ENCODE measurements around the gene PLLP.
A peak's percentile ranks its signal among the peaks of the same experiment; 100 is the strongest.

The PLLP gene

GRCh38 chr16:57256601-57257395 is 27.7 kb downstream of the PLLP start:
- DNase-seq (ENCODE audit: low spot score) = no peak

GRCh38 chr16:57255686-57256415 is 28.6 kb downstream of the PLLP start:
- no peak for DNase-seq (ENCODE audit: low spot score)

GRCh38 chr16:57253466-57253865 is 31.0 kb downstream of the PLLP start:
- no peak for DNase-seq (ENCODE audit: low spot score)

- DNase-seq (ENCODE audit: low spot score) = no peak
These were observed 32.2 kb downstream of the PLLP start for GRCh38 chr16:57252148-57252721.

GRCh38 chr16:57251352-57251751 is 33.1 kb downstream of the PLLP start:
- no peak for DNase-seq (ENCODE audit: low spot score)

- DNase-seq (ENCODE audit: low spot score) = peak; percentile 31
These were observed 38.9 kb downstream of the PLLP start for GRCh38 chr16:57245472-57246113.

GRCh38 chr16:57244767-57245471 is 39.6 kb downstream of the PLLP start, which contains the start of gene ARL2BP:
Gene ARL2BP (plus strand): TSS chr16:57245259. CDS start chr16:57245368, 109 bp downstream.
- peak; percentile 97 for DNase-seq (ENCODE audit: low spot score)

GRCh38 chr16:57244463-57244766 is 40.1 kb downstream of the PLLP start:
- no peak for DNase-seq (ENCODE audit: low spot score)

GRCh38 chr16:57242650-57243049 is 41.8 kb downstream of the PLLP start:
- no peak for DNase-seq (ENCODE audit: low spot score)

- DNase-seq (ENCODE audit: low spot score) = no peak
These were observed 43.6 kb downstream of the PLLP start for GRCh38 chr16:57240851-57241250.

GRCh38 chr16:57239107-57239506 is 45.4 kb downstream of the PLLP start:
- DNase-seq (ENCODE audit: low spot score) = no peak

- no peak for DNase-seq (ENCODE audit: low spot score)
These were observed 45.8 kb downstream of the PLLP start for GRCh38 chr16:57238682-57239081.

GRCh38 chr16:57236022-57236350 is 48.5 kb downstream of the PLLP start:
- DNase-seq (ENCODE audit: low spot score) = no peak

GRCh38 chr16:57235128-57236021 is 49.1 kb downstream of the PLLP start:
- no peak for DNase-seq (ENCODE audit: low spot score)

GRCh38 chr16:57234707-57235092 is 49.8 kb downstream of the PLLP start:
- no peak for DNase-seq (ENCODE audit: low spot score)

GRCh38 chr16:57233944-57234706 is 50.3 kb downstream of the PLLP start:
- no peak for DNase-seq (ENCODE audit: low spot score)

GRCh38 chr16:57231821-57232350 is 52.6 kb downstream of the PLLP start:
- DNase-seq (ENCODE audit: low spot score) = no peak

- DNase-seq (ENCODE audit: low spot score) = no peak
These were observed 55.4 kb downstream of the PLLP start for GRCh38 chr16:57229079-57229478.

- DNase-seq (ENCODE audit: low spot score) = no peak
These were observed 57.5 kb downstream of the PLLP start for GRCh38 chr16:57226701-57227621.
